Endothelial cell of umbilical vein (primary cell): ENCODE data around the gene CUL7. TPM values are rescaled to one million over a fixed set of nuclear protein-coding genes. Genes with fewer than 3 reads are reported as not detected.

Source experiments
- BruUV-seq: library from RNA; stranded (reverse); fragments of 400-500 nt; replicated peaks from 2 replicates; lab custom pipeline; 2021; lab: Mats Ljungman, UMichigan
- CTCF ChIA-PET: fragments of 300-600, 350-600 bp; sonication (Branson Sonifier 250); formaldehyde crosslinking; loops from one replicate; lab custom pipeline; 2021; ENCODE audit warnings: antibody characterized with exemption, inconsistent platforms; lab: Charles Lee
- POLR2A ChIA-PET: fragments of 300-600, 350-600 bp; sonication (Branson Sonifier 250); formaldehyde crosslinking; loops from one replicate; lab custom pipeline; 2021; ENCODE audit warnings: antibody characterized with exemption, inconsistent platforms; lab: Charles Lee
- DNase-seq: peaks from one replicate; pipeline ENCODE4 v3.0.0-alpha.2; 2011; ENCODE audit warnings: low read depth, low spot score
- FAIRE-seq: peaks from 2 replicates; lab custom pipeline; 2011; peaks lifted over from hg19 to GRCh38; lab: Jason Lieb, UNC
- H2AFZ ChIP-seq: 2 replicates; pipeline ENCODE4 v1.6.0; 2012; ENCODE audit warnings: low read depth, low read length, control low read depth, inconsistent platforms
- H3K27ac ChIP-seq: 2 replicates; pipeline ENCODE4 v1.5.1; 2011; ENCODE audit warnings: low read depth, mild to moderate bottlenecking, control low read depth, low read length, moderate library complexity; ENCODE audit not compliant: insufficient read depth
- H3K27me3 ChIP-seq, 2 experiments: 2 replicates each; pipeline versions ENCODE4 v1.6.0 to v1.6.1; 2011; ENCODE audit warnings: low read length in 2 of 2, mixed read lengths in 1 of 2; ENCODE audit not compliant: control insufficient read depth in 2 of 2, insufficient read depth in 2 of 2
- H3K36me3 ChIP-seq, 2 experiments: 2 replicates in 1 of 2; 3 replicates in 1 of 2; pipeline ENCODE4 v1.5.1; 2011; ENCODE audit warnings: low read length in 2 of 2, mild to moderate bottlenecking in 1 of 2, moderate library complexity in 1 of 2; ENCODE audit not compliant: control insufficient read depth in 2 of 2, insufficient read depth in 2 of 2; ENCODE audit errors: extremely low read depth in 1 of 2
- H3K4me1 ChIP-seq: 3 replicates; pipeline ENCODE4 v1.5.1; 2011; ENCODE audit warnings: mild to moderate bottlenecking, low read length; ENCODE audit not compliant: control insufficient read depth, insufficient read depth; ENCODE audit errors: extremely low read depth
- H3K4me2 ChIP-seq: 2 replicates; pipeline ENCODE4 v1.6.1; 2011; ENCODE audit warnings: low read length, control low read depth, mixed read lengths; ENCODE audit not compliant: insufficient read depth
- H3K4me3 ChIP-seq, 3 experiments: fragments of 200-600 bp in 1 of 3; sonication (generic), shearing (Covaris generic) in 1 of 3; replicated peaks in 1 of 3; 2 replicates each; pipeline ENCODE4 v1.5.1; 2011 to 2016; ENCODE audit warnings: control low read depth in 3 of 3, low read length in 3 of 3, mild to moderate bottlenecking in 2 of 3, inconsistent platforms in 1 of 3, low read depth in 1 of 3, moderate library complexity in 1 of 3; ENCODE audit not compliant: insufficient read depth in 1 of 3
- H3K79me2 ChIP-seq: 2 replicates; pipeline ENCODE4 v1.6.0; 2012; ENCODE audit warnings: low read length, inconsistent platforms; ENCODE audit not compliant: control insufficient read depth, insufficient read depth
- H3K9ac ChIP-seq: replicated peaks from 2 replicates; pipeline ENCODE3; 2011; ENCODE audit warnings: low read length, control low read depth; ENCODE audit not compliant: insufficient read depth; ENCODE audit errors: extremely low read depth
- H3K9me1 ChIP-seq: replicated peaks from 3 replicates; pipeline ENCODE4 v1.6.0; 2011; ENCODE audit warnings: mild to moderate bottlenecking, low read length; ENCODE audit not compliant: control insufficient read depth, insufficient read depth; ENCODE audit errors: extremely low read depth
- H3K9me3 ChIP-seq: replicated peaks from 2 replicates; pipeline ENCODE4 v1.5.1; 2012; ENCODE audit warnings: low read length, inconsistent platforms; ENCODE audit not compliant: control insufficient read depth, insufficient read depth
- H4K20me1 ChIP-seq: replicated peaks from 2 replicates; pipeline ENCODE3; 2011; ENCODE audit warnings: mild to moderate bottlenecking, low read length; ENCODE audit not compliant: control insufficient read depth, insufficient read depth; ENCODE audit errors: extremely low read depth
- EZH2 ChIP-seq: IDR thresholded peaks from 2 replicates; pipeline ENCODE4 v1.6.1; 2012; ENCODE audit warnings: borderline replicate concordance, low read depth, mild to moderate bottlenecking, moderate library complexity, low read length, inconsistent platforms; ENCODE audit not compliant: severe bottlenecking
- FOS ChIP-seq: IDR thresholded peaks from 2 replicates; pipeline ENCODE4 v1.6.1; 2011; ENCODE audit warnings: mild to moderate bottlenecking, low read length, moderate library complexity, borderline replicate concordance; ENCODE audit not compliant: insufficient read depth
- GATA2 ChIP-seq: IDR thresholded peaks from 2 replicates; pipeline ENCODE4 v1.7.0; 2011; ENCODE audit warnings: low read depth, mild to moderate bottlenecking, moderate library complexity, mixed read lengths, low read length; ENCODE audit not compliant: insufficient read length, insufficient read depth
- JUN ChIP-seq: IDR thresholded peaks from 2 replicates; pipeline ENCODE4 v1.6.1; 2011; ENCODE audit warnings: borderline replicate concordance, low read depth; ENCODE audit not compliant: insufficient read length, insufficient read depth
- MYC ChIP-seq: IDR thresholded peaks from one replicate; pipeline ENCODE4 v1.6.1; 2011; ENCODE audit warnings: mild to moderate bottlenecking, low read depth, low read length
- POLR2A ChIP-seq: IDR thresholded peaks from 2 replicates; pipeline ENCODE4 v1.6.1; 2012; ENCODE audit warnings: low read depth, mild to moderate bottlenecking, control low read depth, low read length
- POLR2AphosphoS5 ChIP-seq: IDR thresholded peaks from 2 replicates; pipeline ENCODE4 v1.6.1; 2012; ENCODE audit warnings: low read depth, mild to moderate bottlenecking, control low read depth, low read length, moderate library complexity; ENCODE audit not compliant: insufficient read depth
- dilution Hi-C: fragments of 300-500 bp; cut with MboI; formaldehyde crosslinking; loops from one replicate; pipeline ENCODE4 v1.15.0; 2019; ENCODE audit warnings: low sequenced_read_pairs; ENCODE audit not compliant: extremely low pct_ligation_motif_present
- intact Hi-C: fragments of 100-400 bp; cut with micrococcal nuclease; formaldehyde crosslinking; loops from one replicate; pipeline ENCODE4 v1.10.0; 2022
- polyA plus RNA-seq, 4 experiments: library from polyadenylated mRNA; depleted of rRNA in 3 of 4; stranded (reverse) in 3 of 4; unstranded in 1 of 4; fragments of >200 nt; gene quantifications; 2 replicates each; pipeline versions ENCODE4 v1.2.1 to v1.2.3, GENCODE V29; 2011 to 2012; ENCODE audit warnings: missing spikeins in 1 of 4
- total RNA-seq: library from RNA; stranded (reverse); gene quantifications from 2 replicates; pipeline ENCODE4 v1.2.3, GENCODE V29; 2021
- TF ChIP-seq, protein P1 (sequence below): IDR thresholded peaks from 2 replicates; pipeline ENCODE4 v1.6.1; 2011; ENCODE audit not compliant: insufficient read depth, insufficient read length
- TF ChIP-seq, protein P2 (sequence below), 2 donors: IDR thresholded peaks; 1 replicate in 1 of 2; 2 replicates in 1 of 2; pipeline ENCODE4 v1.5.1; 2011; ENCODE audit warnings: low read length in 2 of 2, mild to moderate bottlenecking in 2 of 2, moderate library complexity in 2 of 2, control low read depth in 1 of 2, inconsistent platforms in 1 of 2, low read depth in 1 of 2; ENCODE audit not compliant: insufficient read depth in 1 of 2; ENCODE audit errors: extremely low read depth in 1 of 2

Gene CUL7
- total and polyA plus RNA-seq, 2 donors (not counting 3 experiments of a cell fraction or from before 2014, with no cell fraction given), result 29.4 to 33.7 TPM

DNA sequence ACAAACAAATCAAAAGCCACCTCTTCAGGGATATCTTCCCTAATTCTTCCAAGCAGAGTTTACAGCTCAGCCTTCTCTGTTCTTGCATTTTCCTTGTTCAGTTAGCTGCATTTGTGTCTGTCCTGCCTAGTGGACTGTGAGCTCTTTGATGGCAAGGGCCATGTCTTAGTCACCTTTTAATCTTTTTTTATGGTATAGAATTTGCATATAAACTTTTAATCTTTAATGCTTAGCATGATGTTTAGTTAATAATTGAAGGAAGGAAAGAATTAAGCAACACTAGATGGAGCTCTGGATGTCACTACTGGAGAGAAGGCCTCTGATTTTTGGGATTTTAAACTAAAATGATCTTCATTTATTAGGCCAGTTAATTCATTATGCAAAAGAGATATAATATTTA lies 57.1 kb downstream of the CUL7 start:
- ChIA-PET POLR2A (interaction anchor here (0.8 to 0.9 kb wide), 2 partner anchors 12 to 17 kb away, joined by 3 to 8 read pairs; partner anchors contain the start of gene PPP2R5D), CTCF (interaction anchor here (0.9 to 1.3 kb wide), 7 partner anchors 8 to 147 kb away, joined by 3 to 7 read pairs (median 3); partner anchors contain the start of gene KLHDC3)
- intact Hi-C loops (no loop called here), dilution Hi-C loops (no loop called here)
- Histone ChIP-seq H3K4me3 (no peak overlapping the region), H3K9me3 (no peaks in the 10 kb centered on the region), H3K79me2 (no peaks in the 10 kb centered on the region), H3K27ac (no peak overlapping the region), H3K4me1 (no peaks in the 10 kb centered on the region), H3K36me3 (peaks cover 0 to 3% of the 10 kb centered on the region in 2 experiments), H3K27me3 (no peaks in the 10 kb centered on the region), H2AFZ (no peak overlapping the region), H3K9me1 (no peaks in the 10 kb centered on the region), H3K9ac (no peak overlapping the region), H4K20me1 (no peaks in the 10 kb centered on the region), H3K4me2 (no peak overlapping the region)
- FAIRE-seq (no peak), DNase-seq (no peak)
- no TSS peak for BruUV-seq
- TF ChIP-seq EZH2, result no peak
- no peak for TF ChIP-seq FOS
- no peak for TF ChIP-seq POLR2A
- TF ChIP-seq POLR2AphosphoS5, result no peak
- TF ChIP-seq, protein P1, sequence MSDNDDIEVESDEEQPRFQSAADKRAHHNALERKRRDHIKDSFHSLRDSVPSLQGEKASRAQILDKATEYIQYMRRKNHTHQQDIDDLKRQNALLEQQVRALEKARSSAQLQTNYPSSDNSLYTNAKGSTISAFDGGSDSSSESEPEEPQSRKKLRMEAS, result no peak
- TF ChIP-seq, protein P2, sequence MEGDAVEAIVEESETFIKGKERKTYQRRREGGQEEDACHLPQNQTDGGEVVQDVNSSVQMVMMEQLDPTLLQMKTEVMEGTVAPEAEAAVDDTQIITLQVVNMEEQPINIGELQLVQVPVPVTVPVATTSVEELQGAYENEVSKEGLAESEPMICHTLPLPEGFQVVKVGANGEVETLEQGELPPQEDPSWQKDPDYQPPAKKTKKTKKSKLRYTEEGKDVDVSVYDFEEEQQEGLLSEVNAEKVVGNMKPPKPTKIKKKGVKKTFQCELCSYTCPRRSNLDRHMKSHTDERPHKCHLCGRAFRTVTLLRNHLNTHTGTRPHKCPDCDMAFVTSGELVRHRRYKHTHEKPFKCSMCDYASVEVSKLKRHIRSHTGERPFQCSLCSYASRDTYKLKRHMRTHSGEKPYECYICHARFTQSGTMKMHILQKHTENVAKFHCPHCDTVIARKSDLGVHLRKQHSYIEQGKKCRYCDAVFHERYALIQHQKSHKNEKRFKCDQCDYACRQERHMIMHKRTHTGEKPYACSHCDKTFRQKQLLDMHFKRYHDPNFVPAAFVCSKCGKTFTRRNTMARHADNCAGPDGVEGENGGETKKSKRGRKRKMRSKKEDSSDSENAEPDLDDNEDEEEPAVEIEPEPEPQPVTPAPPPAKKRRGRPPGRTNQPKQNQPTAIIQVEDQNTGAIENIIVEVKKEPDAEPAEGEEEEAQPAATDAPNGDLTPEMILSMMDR (IDR thresholded peaks at IDR 0.05; ENCODE audit: extremely low read depth in 1 of 2, insufficient read depth in 1 of 2, low read depth in 1 of 2, low read length in 2 of 2), result no peak
- no peak for TF ChIP-seq GATA2
- TF ChIP-seq MYC, result no peak
- no peak for TF ChIP-seq JUN
